Vagina (tissue), 2 donors: ENCODE data around the gene AK9. TPM values are rescaled to one million over a fixed set of nuclear protein-coding genes. Genes with fewer than 3 reads are reported as not detected.

Experiments used
- DNase-seq, 2 donors: peaks; one replicate each; pipeline ENCODE4 v3.0.0-alpha.2; 2017; ENCODE audit errors: extremely low spot score in 2 of 2
- H3K27ac ChIP-seq: fragments of 200-600 bp; sonication (generic); one replicate; pipeline ENCODE4 v1.5.1; 2019
- H3K27me3 ChIP-seq: fragments of 200-600 bp; sonication (generic); one replicate; pipeline ENCODE4 v1.5.1; 2019
- H3K36me3 ChIP-seq, 2 donors: fragments of 200-600 bp; sonication (generic); one replicate each; pipeline ENCODE4 v1.5.1; 2017 to 2019
- H3K4me1 ChIP-seq: fragments of 200-600 bp; sonication (generic); one replicate; pipeline ENCODE4 v1.5.1; 2019
- H3K4me3 ChIP-seq, 2 donors: fragments of 200-600 bp; sonication (generic); 1 replicate in 1 of 2; 2 replicates in 1 of 2; pipeline ENCODE4 v1.5.1; 2016 to 2019
- H3K9me3 ChIP-seq: fragments of 200-600 bp; sonication (generic); one replicate; pipeline ENCODE4 v1.5.1; 2019
- POLR2A ChIP-seq, 2 donors: fragments of 450-650 bp; IDR thresholded peaks; one replicate each; pipeline ENCODE4 v1.6.1; 2017; ENCODE audit warnings: antibody characterized with exemption in 2 of 2, mild to moderate bottlenecking in 2 of 2, moderate library complexity in 2 of 2
- POLR2AphosphoS5 ChIP-seq, 2 donors: sonication (generic); formaldehyde crosslinking; IDR thresholded peaks; one replicate each; pipeline ENCODE4 v1.9.0; 2017; ENCODE audit warnings: antibody characterized with exemption in 2 of 2, mild to moderate bottlenecking in 2 of 2, low read depth in 1 of 2; ENCODE audit not compliant: insufficient read depth in 1 of 2
- intact Hi-C: fragments of 100-400 bp; cut with DNase I; formaldehyde crosslinking; loops from one replicate; pipeline ENCODE4 v1.15.1; 2023
- total RNA-seq: library from RNA; depleted of rRNA; stranded (reverse); fragments of >200 nt; gene quantifications from one replicate; pipeline ENCODE4 v1.2.3, GENCODE V29; 2016
- TF ChIP-seq, protein P1 (sequence below), 3 experiments: fragments of 450-650 bp in 2 of 3; fragments of 200-600 bp in 1 of 3; sonication (generic) in 1 of 3; IDR thresholded peaks; one replicate each; pipeline ENCODE4 v1.5.1; 2017 to 2019; ENCODE audit warnings: antibody characterized with exemption in 3 of 3, mild to moderate bottlenecking in 2 of 3, moderate library complexity in 2 of 3

Gene AK9
- total RNA-seq, 1 donor from 2014 or later = 8.1 TPM

DNA sequence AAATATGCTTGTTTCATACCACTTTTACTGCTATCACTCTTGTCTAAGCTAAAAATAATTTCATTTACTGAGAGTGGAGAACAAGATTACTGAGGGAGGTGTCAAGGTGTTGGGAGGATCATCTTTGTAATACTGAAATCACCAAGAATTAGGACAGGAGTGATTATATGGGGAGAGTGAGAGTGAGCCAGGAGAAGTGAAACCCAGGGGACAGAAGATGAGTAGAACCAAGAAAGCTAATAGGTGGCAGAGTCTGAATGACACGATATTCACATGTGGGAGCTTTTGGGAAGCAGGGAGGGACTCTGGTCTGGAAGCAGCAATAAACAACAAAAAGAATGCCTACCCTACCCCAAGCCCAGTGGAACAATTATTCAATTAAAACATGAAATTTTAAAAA is 58.6 kb downstream of the AK9 start:
- Histone ChIP-seq H3K36me3 (no peaks in the 10 kb centered on the region), H3K9me3 (no peaks in the 10 kb centered on the region), H3K27ac (no peak overlapping the region), H3K4me3 (no peak overlapping the region), H3K4me1 (no peaks in the 10 kb centered on the region), H3K27me3 (no peaks in the 10 kb centered on the region)
- intact Hi-C loops = no loop called here
- DNase-seq = no peak
- TF ChIP-seq, protein P1, sequence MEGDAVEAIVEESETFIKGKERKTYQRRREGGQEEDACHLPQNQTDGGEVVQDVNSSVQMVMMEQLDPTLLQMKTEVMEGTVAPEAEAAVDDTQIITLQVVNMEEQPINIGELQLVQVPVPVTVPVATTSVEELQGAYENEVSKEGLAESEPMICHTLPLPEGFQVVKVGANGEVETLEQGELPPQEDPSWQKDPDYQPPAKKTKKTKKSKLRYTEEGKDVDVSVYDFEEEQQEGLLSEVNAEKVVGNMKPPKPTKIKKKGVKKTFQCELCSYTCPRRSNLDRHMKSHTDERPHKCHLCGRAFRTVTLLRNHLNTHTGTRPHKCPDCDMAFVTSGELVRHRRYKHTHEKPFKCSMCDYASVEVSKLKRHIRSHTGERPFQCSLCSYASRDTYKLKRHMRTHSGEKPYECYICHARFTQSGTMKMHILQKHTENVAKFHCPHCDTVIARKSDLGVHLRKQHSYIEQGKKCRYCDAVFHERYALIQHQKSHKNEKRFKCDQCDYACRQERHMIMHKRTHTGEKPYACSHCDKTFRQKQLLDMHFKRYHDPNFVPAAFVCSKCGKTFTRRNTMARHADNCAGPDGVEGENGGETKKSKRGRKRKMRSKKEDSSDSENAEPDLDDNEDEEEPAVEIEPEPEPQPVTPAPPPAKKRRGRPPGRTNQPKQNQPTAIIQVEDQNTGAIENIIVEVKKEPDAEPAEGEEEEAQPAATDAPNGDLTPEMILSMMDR (IDR thresholded peaks at IDR 0.05) = no peak
- TF ChIP-seq POLR2A (IDR thresholded peaks at IDR 0.05) (no peak), POLR2AphosphoS5 (IDR thresholded peaks at IDR 0.05; ENCODE audit: insufficient read depth in 1 of 2, low read depth in 1 of 2) (no peak)

DNA sequence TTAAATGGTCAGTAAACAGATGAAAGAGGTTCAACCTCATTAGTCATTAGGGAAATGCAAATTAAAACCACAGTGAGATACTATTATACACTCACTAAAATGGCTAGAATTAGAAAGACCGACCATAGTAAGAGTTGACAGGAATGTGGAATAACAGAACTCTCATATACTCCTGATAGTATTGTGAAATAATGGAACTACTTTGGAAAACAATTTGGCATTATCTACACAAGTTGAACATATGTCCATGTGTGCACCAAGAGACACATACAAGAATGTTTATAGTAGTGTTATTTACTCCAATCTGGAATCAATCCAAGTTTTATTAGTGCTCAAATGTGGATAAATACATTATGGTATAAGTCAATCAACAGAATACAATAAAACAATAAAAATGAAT is 59.6 kb downstream of the AK9 start:
- Histone ChIP-seq H3K9me3 (no peaks in the 10 kb centered on the region), H3K36me3 (no peaks in the 10 kb centered on the region), H3K4me1 (no peaks in the 10 kb centered on the region), H3K4me3 (no peak overlapping the region), H3K27me3 (no peaks in the 10 kb centered on the region), H3K27ac (no peak overlapping the region)
- intact Hi-C loops = no loop called here
- DNase-seq = no peak
- TF ChIP-seq, protein P1 (IDR thresholded peaks at IDR 0.05) = no peak
- TF ChIP-seq POLR2AphosphoS5 (IDR thresholded peaks at IDR 0.05; ENCODE audit: insufficient read depth in 1 of 2, low read depth in 1 of 2) (no peak), POLR2A (IDR thresholded peaks at IDR 0.05) (no peak)

DNA sequence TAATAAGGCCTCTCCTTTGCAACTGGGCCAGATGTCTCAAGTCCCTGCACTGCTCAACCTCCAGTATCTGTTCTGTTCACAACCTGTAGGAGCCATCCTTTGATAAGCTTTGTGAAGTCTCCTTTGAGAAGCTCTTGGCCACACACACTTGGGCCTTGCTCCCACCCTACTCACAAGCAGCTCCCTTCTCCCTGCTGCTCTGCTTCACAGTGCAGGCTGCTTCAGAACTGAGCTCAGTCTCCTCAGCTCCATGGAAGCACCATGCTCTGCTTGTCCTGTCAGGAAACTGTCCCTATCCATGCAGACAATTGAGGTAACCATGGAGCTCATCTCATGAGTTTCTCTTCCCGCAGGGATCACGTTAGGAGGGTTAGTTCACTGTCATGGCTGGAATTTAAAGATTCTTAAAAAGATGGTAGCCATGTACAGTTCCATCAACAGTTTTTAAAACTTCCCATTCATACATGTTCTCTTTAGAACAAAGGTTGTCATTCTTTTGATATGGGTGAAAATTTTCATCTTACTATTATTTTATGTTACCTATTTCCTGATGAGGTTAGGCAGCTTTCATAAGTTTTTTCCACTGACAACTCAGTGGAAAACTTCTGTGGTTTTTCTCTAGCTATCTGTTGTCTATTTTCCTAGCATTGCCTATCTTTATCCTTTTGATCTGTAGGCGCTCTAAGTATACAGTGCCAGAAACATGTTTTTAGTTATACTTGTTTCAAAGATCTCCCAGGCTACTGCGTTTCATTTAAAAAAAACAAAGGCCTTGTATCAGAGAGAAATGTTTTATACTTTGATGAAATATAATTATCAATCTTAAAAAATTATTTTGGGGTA is 62.6 kb downstream of the AK9 start:
- no peak for DNase-seq

DNA sequence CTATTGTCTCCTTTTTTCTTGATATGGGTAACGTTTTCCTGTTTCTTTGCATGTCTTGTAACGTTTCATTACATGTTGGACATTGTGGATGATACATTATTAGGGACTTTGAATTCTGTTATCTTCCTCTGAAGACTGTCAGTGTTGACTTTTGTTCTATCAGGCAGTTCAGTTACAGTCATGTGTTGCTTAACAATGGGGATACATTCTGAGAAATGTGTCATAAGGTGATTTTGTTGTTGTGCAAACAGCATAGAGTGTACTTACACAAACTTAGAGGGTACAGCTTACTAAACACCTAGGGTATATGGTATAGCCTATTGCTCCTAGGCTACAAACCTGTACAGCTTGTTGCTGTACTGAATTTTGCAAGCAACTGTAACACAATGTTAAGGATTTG is 64.7 kb downstream of the AK9 start:
- Histone ChIP-seq H3K9me3 (no peaks in the 10 kb centered on the region), H3K4me3 (no peak overlapping the region), H3K4me1 (no peaks in the 10 kb centered on the region), H3K36me3 (no peaks in the 10 kb centered on the region), H3K27me3 (no peaks in the 10 kb centered on the region), H3K27ac (no peak overlapping the region)
- intact Hi-C loops = no loop called here
- TF ChIP-seq POLR2AphosphoS5 (IDR thresholded peaks at IDR 0.05; ENCODE audit: insufficient read depth in 1 of 2, low read depth in 1 of 2) (no peak), POLR2A (IDR thresholded peaks at IDR 0.05) (no peak)
- TF ChIP-seq, protein P1 (IDR thresholded peaks at IDR 0.05) = no peak
- no peak for DNase-seq

More for the DNA sequence above, 62.6 kb downstream of the AK9 start:
- Histone ChIP-seq H3K4me3 (no peak overlapping the region), H3K9me3 (no peaks in the 10 kb centered on the region), H3K4me1 (no peaks in the 10 kb centered on the region), H3K27ac (no peak overlapping the region), H3K36me3 (no peaks in the 10 kb centered on the region), H3K27me3 (no peaks in the 10 kb centered on the region)
- no peak for TF ChIP-seq POLR2A (IDR thresholded peaks at IDR 0.05)
- TF ChIP-seq, protein P1 (IDR thresholded peaks at IDR 0.05) = no peak
- no peak for TF ChIP-seq POLR2AphosphoS5 (IDR thresholded peaks at IDR 0.05; ENCODE audit: insufficient read depth in 1 of 2, low read depth in 1 of 2)
- intact Hi-C loops = no loop called here

DNA sequence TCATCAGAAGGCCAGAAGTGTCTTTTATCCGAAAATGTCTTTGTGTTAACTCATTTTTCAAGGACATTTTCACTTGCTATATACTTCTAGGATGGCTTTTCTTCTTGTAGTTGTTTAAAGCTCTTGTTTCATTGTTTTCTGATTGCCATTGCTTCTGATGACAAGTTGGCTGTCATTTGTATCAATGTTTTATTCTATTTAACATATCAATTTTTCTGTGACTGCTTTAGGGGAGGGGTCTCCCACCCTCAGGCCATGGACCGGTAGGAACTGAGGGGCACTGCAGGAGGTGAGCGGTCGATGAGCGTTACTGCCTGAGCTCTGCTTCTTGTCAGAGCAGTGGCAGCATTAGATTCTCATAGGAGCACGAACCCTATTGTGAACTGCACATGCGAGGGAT is 65.8 kb downstream of the AK9 start:
- DNase-seq = no peak
- H3K4me3 ChIP-seq = no peak overlapping the region
- no peaks in the 10 kb centered on the region for H3K36me3 ChIP-seq
- no peaks in the 10 kb centered on the region for H3K9me3 ChIP-seq
- H3K4me1 ChIP-seq = no peaks in the 10 kb centered on the region
- intact Hi-C loops = no loop called here
- TF ChIP-seq POLR2A (IDR thresholded peaks at IDR 0.05) = no peak
- no peak for TF ChIP-seq POLR2AphosphoS5 (IDR thresholded peaks at IDR 0.05; ENCODE audit: insufficient read depth in 1 of 2, low read depth in 1 of 2)
- TF ChIP-seq, protein P1 (IDR thresholded peaks at IDR 0.05) = no peak
- no peaks in the 10 kb centered on the region for H3K27me3 ChIP-seq
- H3K27ac ChIP-seq = no peak overlapping the region
